CD4-positive, alpha-beta T cell treated with Interleukin-4 for 1 hour (primary cell): ENCODE measurements around the gene TPD52L2.

Source experiments
- DNase-seq, 2 donors: peaks; one replicate each; pipeline ENCODE4 v3.0.0-alpha.2; 2020 to 2022

TPD52L2 gene

GRCh38 chr20:63934271-63935068 lies 69.4 kb downstream of the TPD52L2 start:
- DNase-seq: no peak

GRCh38 chr20:63935447-63935846 lies 70.4 kb downstream of the TPD52L2 start:
- DNase-seq: no peak

- no peak for DNase-seq
Measured at GRCh38 chr20:63937596-63937995, 72.5 kb downstream of the TPD52L2 start.

GRCh38 chr20:63939061-63939935 lies 74.2 kb downstream of the TPD52L2 start:
- DNase-seq: no peak

DNA sequence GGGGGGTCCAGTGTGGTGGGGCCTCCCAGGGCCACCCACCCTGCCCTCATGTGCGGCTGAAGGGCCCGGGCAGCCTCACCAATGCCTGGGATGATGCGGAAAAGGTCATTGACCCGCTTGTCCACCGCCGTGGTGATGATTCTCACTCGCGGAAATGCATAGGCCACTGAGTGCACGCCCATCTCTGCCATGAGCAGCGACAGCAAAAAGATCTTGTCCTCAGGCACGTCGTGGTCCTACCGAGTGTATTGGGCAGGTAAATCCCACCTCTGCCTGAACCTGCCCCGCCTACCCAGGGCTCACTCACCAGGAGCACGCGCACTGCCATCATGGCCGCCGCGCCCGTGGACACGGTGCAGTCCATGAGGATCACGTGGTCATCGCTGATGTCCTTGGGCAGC lies 75.0 kb downstream of the TPD52L2 start:
- no peak for DNase-seq

- no peak for DNase-seq
Measured at GRCh38 chr20:63940472-63941266, 75.6 kb downstream of the TPD52L2 start.
